Smooth muscle cell of the umbilical artery (primary cell): Measurements from ENCODE around the gene GID8. TPM values are rescaled to one million over a fixed set of nuclear protein-coding genes. Genes with fewer than 3 reads are reported as not detected.

ENCODE experiments used
- total RNA-seq: library from RNA; depleted of rRNA; stranded (reverse); fragments of >200 nt; gene quantifications from 2 replicates; pipeline ENCODE4 v1.2.3, GENCODE V29; 2014

The GID8 gene
- 28.4 and 34.7 TPM in 2 replicates for total RNA-seq

GRCh38 chr20:62938105-62938888 is at the start of gene GID8:
TSS of gene GID8 (plus strand) at chr20:62938147. CDS start at chr20:62941503, 3,356 bp downstream.

GRCh38 chr20:62926229-62927127 is 11.5 kb upstream of the GID8 start, which contains the start of gene DIDO1:
TSS of gene DIDO1 (minus strand) at chr20:62926505.

GRCh38 chr20:62952373-62952967 is 14.5 kb downstream of the GID8 start, which contains the start of gene SLC17A9:
TSS of gene SLC17A9 (plus strand) at chr20:62952709. CDS start at chr20:62952831, 122 bp downstream.

Other genes starting within 250 kb of the GID8 start
- under 0.01 and 1.9 TPM in 2 replicates for gene NTSR1, start 229.3 kb upstream of the GID8 start, total RNA-seq
- 17.5 and 19.3 TPM in 2 replicates for gene MRGBP, start 141.7 kb upstream of the GID8 start, total RNA-seq
- gene OGFR, start 133.3 kb upstream of the GID8 start, total RNA-seq = 27.6 and 32.4 TPM in 2 replicates
- 0.30 TPM in 1 of 2 replicates, not detected in the other for gene COL9A3, start 121.1 kb upstream of the GID8 start, total RNA-seq
- 20.1 and 27.6 TPM in 2 replicates for gene TCFL5, start 76.3 kb upstream of the GID8 start, total RNA-seq
- 33.3 and 55.6 TPM in 2 replicates for gene DIDO1, start 11.6 kb upstream of the GID8 start, total RNA-seq
- 28.8 and 58.5 TPM in 2 replicates for gene SLC17A9, start 14.6 kb downstream of the GID8 start, total RNA-seq
- gene BHLHE23, start 68.8 kb downstream of the GID8 start, total RNA-seq = not detected in 2 replicates